Liver (tissue), 4 donors: ENCODE results near the gene TOP3A. TPM values are rescaled to one million over a fixed set of nuclear protein-coding genes. Genes with fewer than 3 reads are reported as not detected.

Source experiments
- polyA plus RNA-seq, 2 donors: library from polyadenylated mRNA; stranded (reverse) in 1 of 2; unstranded in 1 of 2; fragments of 200-250 nt in 1 of 2; fragments of >200 nt in 1 of 2; fragmentation: Nextera tagmentation in 1 of 2; extraction: Ambion mirVana in 1 of 2; gene quantifications; one replicate each; pipeline versions ENCODE4 v1.2.1 to v1.2.3, GENCODE V29; 2013 to 2015
- total RNA-seq, 2 donors: library from RNA; depleted of rRNA; stranded (reverse); fragments of >200 nt; gene quantifications; one replicate each; pipeline ENCODE4 v1.2.3, GENCODE V29; 2014
- donor health status: healthy.
- donor health status: healthy.
- donor health status: healthy.

TOP3A gene
- total and polyA plus RNA-seq, 4 donors, result 6.6 to 37.5 (median 14.3) TPM

Other genes with a start within 250 kb of the TOP3A start
- 10 to 100 TPM; 10.9 to 24.9 TPM for gene DRG2, start 227.0 kb downstream of the TOP3A start, total RNA-seq
- 10 to 100 TPM; 17.0 to 20.2 TPM for gene DRG2, start 227.0 kb downstream of the TOP3A start, polyA plus RNA-seq
- gene MYO15A, start 206.2 kb downstream of the TOP3A start, total RNA-seq, result 1 to 10 TPM in 1 of 2 donors, under 1 TPM in 1; 0.84 to 2.9 TPM
- gene MYO15A, start 206.2 kb downstream of the TOP3A start, polyA plus RNA-seq, result 1 to 10 TPM in 1 of 2 donors, under 1 TPM in 1; 0.15 to 1.1 TPM
- gene ALKBH5, start 131.2 kb downstream of the TOP3A start, total RNA-seq, result 10 to 100 TPM; 62.1 to 67.8 TPM
- gene ALKBH5, start 131.2 kb downstream of the TOP3A start, polyA plus RNA-seq, result 10 to 100 TPM; 30.5 to 30.6 TPM
- 10 to 100 TPM in 1 of 2 donors, 1 to 10 TPM in 1; 3.4 to 12.0 TPM for gene LLGL1, start 89.4 kb downstream of the TOP3A start, total RNA-seq
- 1 to 10 TPM in 1 of 2 donors, under 1 TPM in 1; 0.39 to 2.2 TPM for gene LLGL1, start 89.4 kb downstream of the TOP3A start, polyA plus RNA-seq
- gene FLII, start 56.3 kb downstream of the TOP3A start, total RNA-seq, result 10 to 100 TPM; 73.4 to 90.9 TPM
- gene FLII, start 56.3 kb downstream of the TOP3A start, polyA plus RNA-seq, result 10 to 100 TPM; 49.3 to 79.3 TPM
- 10 to 100 TPM in 1 of 2 donors, 1 to 10 TPM in 1; 7.4 to 11.1 TPM for gene MIEF2, start 54.3 kb downstream of the TOP3A start, total RNA-seq
- gene MIEF2, start 54.3 kb downstream of the TOP3A start, polyA plus RNA-seq, result 1 to 10 TPM; 4.1 to 5.8 TPM
- 1 to 10 TPM; 9.0 to 9.7 TPM for gene SMCR8, start 299 bp upstream of the TOP3A start, total RNA-seq
- 1 to 10 TPM in 1 of 2 donors, under 1 TPM in 1; 0.76 to 3.2 TPM for gene SMCR8, start 299 bp upstream of the TOP3A start, polyA plus RNA-seq
- gene SHMT1, start 48.6 kb upstream of the TOP3A start, total RNA-seq, result 100 to 1,000 TPM in 1 of 2 donors, 10 to 100 TPM in 1; 39.6 to 307 TPM
- gene SHMT1, start 48.6 kb upstream of the TOP3A start, polyA plus RNA-seq, result 100 to 1,000 TPM; 343 to 360 TPM
- gene EVPLL, start 62.8 kb upstream of the TOP3A start, total RNA-seq, result 1 to 10 TPM in 1 of 2 donors, not detected in 1; 1.0 TPM
- gene EVPLL, start 62.8 kb upstream of the TOP3A start, polyA plus RNA-seq, result 1 to 10 TPM in 1 of 2 donors, under 1 TPM in 1; 0.44 to 1.0 TPM
- gene LGALS9C, start 161.8 kb upstream of the TOP3A start, total RNA-seq, result under 1 TPM in 1 of 2 donors, not detected in 1; 0.25 TPM
- gene LGALS9C, start 161.8 kb upstream of the TOP3A start, polyA plus RNA-seq, result under 1 TPM; 0.18 to 0.24 TPM